Non-pigmented ciliary epithelial cell (primary cell): Measurements from ENCODE around the gene HADHB.
"Not testable (repeated sequence)": the region's sequence is repeated elsewhere in the genome, so short reads cannot be mapped to it uniquely, and the experiment has no call there.

ENCODE experiments used
- DNase-seq: peaks from one replicate; pipeline ENCODE4 v3.0.0-alpha.2; 2010; ENCODE audit warnings: low read depth

HADHB gene

DNA sequence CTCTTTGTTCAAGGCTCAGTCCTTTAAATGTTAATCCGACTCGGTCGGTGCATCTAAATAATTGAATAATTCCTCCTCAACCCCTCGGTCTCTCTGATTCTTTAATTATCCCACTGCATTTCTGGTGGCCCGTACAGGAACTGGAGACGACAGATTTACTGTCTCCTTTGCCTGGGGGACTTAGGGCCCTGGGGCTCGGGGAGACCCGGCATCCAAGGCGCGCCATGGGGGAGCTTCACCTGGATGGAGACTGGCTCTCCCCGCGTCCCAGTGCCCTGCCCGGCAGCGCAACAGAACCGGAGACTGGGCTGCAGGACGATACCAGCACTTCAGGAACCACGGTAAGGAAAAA is 53.5 kb downstream of the HADHB start:
- no peak for DNase-seq

DNA sequence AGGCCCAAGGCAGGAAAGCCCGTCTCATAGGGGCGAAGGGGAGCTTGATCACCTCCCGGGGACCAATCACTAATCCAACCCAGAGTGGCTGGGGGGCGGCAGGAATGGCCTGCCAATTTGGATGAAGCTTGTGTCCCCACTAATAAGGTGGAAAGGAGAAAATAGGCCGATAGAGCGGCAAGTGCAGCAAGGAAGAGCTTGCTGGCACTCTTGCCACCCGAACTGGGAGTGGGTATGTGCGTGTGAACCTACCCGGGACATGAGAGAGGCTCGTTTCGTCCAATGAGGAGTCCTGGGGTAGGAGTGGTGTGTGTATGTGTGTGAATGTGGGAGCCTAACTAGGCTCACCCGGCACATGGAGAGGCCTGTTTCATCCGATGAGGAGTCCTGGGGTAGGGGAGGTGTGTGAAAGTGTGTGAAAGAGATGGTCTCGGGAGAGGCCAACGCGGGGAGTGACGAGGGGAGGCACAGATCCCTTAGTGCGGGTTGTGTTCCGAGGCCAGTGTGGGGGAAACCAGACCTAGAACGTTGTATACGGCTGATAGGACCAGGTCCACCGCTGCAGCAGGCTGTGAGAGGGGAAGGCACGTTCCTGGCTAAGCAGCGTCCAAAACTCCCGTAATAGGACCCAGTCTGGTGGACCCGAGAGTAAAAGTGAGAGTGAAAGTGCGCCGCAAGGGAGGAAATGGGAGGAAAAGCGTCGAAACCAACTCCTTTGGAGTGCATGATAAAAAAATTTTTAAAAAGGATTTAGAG is 54.1 kb downstream of the HADHB start:
- DNase-seq = peak; percentile 6

DNA sequence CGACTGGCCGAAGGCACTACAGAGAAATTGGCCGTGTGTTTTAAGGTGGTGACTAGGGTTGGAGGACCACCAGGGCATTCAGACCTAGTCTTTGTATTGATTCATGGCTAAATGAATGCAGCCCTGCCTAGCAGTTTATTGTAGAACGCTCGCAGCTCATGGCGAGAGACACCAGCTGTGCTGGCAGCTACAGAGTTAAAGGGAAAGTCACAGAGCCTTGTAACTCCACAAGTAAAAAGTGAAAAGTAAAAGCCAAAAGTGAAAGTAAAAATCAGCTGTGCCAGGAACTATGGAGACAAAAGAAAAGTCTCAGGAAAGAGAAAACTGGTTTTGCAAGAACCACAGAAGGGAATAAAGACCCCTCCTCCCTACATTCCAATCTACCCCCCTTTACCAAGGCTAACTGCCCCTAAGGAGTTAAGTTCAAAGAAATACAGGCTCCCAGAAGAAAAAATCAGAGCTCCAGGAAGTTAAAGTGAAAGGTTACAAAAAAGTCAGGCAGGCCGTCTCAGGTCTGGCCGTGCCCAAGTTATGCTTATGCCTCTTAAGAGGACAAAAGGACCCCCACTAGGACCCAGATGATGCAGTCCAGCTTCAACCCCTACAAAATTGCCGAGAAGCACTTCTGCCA is 54.8 kb downstream of the HADHB start:
- peak; percentile 9 for DNase-seq

DNA sequence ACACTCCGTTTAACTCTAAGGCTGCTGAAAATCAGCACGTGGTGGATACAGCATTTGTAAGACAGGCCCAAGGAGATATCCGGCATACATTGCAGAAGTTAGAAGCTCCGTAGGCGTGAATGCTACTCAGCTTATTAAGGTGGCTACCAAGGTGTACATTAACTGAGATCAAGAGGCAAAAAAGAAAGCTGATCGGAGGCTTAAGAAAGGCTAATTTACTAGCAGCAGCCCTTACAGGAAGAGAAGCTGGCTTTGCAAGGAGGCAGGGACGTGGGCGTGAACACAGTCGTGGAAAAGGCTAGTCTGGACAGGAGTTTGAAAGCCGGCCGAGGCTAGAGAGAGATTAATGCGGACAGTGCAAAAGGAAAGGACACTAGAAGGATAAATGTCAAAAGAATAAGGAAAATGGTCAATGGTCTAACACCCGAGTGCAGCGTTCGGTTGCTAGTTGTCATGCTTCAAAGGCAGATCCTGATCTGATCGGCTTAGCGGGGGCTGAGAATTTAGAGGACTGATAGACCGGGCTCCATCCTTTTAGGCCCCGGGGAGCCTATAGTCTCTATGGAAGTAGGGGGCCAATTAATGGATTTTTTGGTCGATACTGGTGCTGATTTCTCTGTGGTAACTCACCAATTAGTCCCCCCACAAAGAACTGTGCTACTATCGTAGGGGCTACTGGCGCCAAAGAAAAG is 55.6 kb downstream of the HADHB start:
- DNase-seq = peak; percentile 5

GRCh38 chr2:26302846-26303245 is 58.1 kb downstream of the HADHB start:
- DNase-seq = no peak

- not testable (repeated sequence) for DNase-seq
These were observed 60.4 kb downstream of the HADHB start for GRCh38 chr2:26305094-26305493.

GRCh38 chr2:26305540-26305939 is 60.8 kb downstream of the HADHB start:
- DNase-seq = no peak

DNA sequence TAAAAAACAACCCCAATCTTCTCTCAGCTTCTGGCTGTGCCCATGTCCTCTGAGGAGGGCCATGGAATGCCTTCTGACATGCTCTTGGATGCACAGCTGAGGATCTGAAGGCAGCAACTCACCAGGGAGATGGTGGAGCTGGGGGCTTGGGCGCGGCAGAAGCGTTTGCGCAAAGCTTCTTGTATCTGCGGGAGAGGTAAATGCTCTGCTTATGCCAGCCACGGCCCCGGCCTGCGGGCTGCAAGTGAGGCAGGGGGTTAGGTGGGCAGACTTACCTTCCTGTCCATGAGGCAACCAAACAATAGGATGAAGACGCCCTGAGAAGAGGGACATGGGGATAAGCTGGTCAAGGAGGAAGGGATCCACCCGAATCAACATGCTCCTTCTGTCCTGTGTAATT is 65.2 kb downstream of the HADHB start:
- DNase-seq = no peak

GRCh38 chr2:26312471-26312870 is 67.7 kb downstream of the HADHB start:
- DNase-seq = no peak

GRCh38 chr2:26313446-26313845 is 68.7 kb downstream of the HADHB start:
- DNase-seq = no peak

GRCh38 chr2:26314243-26314642 is 69.5 kb downstream of the HADHB start:
- DNase-seq = no peak

- no peak for DNase-seq
These were observed 71.3 kb downstream of the HADHB start for GRCh38 chr2:26316041-26316440.

- no peak for DNase-seq
These were observed 72.1 kb downstream of the HADHB start for GRCh38 chr2:26316845-26317244.

- DNase-seq = no peak
These were observed 72.8 kb downstream of the HADHB start for GRCh38 chr2:26317377-26318105.

DNA sequence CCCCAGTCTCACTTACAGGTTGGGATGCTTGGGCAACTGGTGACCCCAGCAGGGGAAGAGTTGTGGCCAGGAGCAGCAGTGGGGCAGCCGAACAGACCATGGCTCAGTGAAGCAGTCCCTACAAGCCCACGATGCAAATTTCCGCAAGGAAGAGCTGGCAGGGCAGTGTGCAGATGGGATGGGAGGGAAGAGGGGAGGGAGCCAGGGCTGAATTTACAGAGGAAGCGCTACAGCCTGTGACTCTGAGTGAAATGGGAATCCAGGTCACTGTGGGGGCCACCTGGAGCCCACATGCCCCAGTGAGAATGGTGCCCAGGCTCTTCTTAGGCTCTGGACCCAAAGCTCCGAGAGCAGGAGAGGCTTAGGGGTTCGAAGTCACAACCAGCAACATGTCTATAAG is 74.2 kb downstream of the HADHB start:
- no peak for DNase-seq

DNA sequence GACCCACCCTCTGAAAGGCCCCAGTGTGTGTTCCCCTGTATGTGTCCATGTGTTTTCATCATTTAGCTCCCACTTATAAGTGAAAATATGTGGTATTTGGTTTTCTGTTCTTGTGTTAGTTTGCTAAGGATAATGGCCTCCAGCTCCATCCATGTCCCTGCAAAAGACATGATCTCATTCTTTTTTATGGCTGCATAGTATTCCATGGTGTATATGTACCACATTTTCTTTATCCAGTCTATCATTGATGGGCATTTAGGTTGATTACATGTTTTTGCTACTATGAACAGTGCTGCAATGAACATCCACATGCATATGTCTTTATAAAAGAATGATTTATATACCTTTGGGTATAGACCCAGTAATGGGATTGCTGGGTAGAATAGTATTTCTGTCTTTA is 79.7 kb downstream of the HADHB start:
- DNase-seq = not testable (repeated sequence)

- no peak for DNase-seq
These were observed 80.2 kb downstream of the HADHB start for GRCh38 chr2:26324903-26325302.

DNA sequence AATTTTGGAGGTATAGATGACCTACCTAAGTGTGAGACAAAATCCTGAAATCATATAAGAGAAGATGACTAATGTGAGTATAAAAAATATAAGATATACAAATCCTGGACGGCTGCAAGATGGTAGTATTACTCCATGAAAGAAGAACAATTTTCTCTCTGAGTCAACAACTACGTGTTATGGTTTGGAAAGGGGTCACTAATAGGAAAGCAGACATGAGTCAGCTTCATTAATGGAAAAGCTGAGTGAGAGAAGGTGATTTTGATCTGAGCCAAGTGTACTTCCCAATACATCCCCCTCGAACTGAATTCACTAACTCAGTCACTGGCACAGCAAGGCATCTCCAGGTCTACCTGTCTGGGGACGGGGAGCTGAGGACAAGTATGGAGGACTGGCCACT is 81.1 kb downstream of the HADHB start:
- DNase-seq = no peak

GRCh38 chr2:26326514-26326913 is 81.8 kb downstream of the HADHB start:
- DNase-seq = no peak

DNA sequence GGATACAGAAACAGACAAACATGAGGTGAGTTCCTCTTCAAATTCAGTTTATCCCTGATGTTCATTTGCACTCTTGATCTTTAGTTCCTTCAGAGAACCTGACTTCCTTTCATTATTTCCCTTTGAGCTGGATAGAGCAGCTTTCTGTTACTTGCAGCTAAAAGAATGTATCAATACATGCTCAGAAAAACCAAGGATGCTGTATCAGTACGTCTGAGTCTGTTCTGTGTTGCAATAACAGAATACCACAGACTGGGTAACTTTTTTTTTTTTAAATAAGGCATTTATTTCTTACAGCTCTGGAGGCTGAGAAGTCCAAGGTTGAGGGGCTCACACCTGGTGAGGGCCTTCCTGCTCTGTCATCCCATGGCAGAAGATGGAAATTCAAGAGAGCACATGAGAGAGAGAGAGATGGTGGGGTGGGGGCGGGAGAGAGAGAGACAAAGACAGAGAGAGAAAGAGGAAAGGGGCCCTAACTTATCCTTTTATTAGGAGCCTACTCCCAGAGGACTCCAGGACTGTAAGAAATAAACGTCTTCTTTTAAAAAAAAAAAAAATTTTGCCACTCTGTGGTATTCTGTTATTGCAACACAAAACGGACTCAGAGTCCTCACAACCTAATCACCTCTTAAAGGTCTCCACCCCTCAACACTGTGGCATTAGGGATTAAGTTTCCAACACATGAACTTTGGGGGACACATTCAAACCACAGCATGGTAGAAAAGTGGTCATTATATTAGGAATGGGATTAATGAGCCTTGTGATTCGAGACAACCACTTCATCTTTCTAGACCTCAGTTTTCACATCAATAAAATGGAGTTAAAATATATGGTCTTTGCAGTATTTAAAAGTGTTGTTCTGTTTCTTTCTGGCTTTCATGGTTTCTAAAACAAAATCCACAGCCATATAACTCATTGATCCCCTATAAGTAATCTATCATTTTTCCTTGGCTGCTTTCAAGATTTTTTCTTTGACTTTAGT is 82.8 kb downstream of the HADHB start:
- no peak for DNase-seq

- DNase-seq = not testable (repeated sequence)
These were observed 84.3 kb downstream of the HADHB start for GRCh38 chr2:26329083-26329482.
